ENCODE results near the gene TYMS.
"Not testable (repeated sequence)": the region's sequence is repeated elsewhere in the genome, so short reads cannot be mapped to it uniquely, and the experiment has no call there.

TYMS gene

DNA sequence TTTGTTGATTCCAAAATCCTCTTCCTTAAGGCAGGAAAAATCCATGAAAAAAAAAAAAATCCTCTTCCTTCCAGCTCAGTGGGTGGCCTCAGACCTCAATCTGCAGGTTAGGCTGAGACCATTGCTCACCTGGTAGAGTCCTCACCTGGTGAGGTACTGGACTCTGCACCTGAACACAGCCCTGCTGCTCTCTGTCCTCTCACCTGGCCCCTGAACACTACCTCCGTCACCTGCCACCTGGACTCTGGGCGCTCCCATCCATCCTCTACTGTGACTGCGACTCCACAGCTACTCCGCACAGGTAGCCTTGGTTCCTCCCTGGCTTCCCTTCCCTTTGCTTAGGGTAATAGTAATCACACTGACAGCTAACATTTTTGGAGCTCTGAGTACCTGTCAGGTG, 22.1 kb downstream of the TYMS start:
- no peak for DNase-seq

DNA sequence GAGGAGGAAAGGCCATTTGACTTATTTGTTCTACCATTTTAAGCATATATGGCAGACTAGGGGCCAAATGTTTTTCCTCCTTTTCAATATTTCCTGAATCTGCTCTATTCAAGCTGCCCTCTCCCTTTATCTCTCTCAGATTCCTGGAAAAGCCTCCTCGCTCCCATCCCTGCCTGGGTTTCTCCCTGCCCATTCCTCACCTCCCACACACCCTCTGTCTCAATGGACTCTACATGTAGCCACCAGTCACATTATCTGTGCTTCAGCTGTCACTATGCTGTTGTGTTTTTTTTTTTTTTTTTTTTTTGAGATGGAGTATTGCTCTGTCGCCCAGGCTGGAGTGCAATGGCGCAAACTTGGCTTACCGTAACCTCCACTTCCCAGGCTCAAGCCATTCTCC, 22.9 kb downstream of the TYMS start:
- no peak for DNase-seq

DNA sequence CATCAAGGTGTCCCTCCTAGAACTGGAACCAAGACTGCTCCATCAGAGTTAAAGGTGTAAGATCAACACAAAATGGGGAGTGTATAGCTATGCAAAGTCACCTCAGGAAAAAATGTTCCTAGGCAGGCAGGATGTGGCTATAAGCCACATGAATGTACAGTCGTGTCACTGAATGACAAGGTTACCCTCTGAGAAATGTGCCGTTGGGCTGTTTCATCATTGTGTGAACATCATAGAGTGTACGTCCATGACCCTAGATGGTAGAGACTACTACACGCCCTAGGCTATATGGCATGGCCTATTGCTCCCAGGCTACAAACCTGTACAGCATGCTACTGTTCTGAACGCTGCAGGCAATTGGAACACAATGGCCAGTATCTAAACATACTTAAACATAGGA, 24.5 kb downstream of the TYMS start:
- no peak for DNase-seq

DNA sequence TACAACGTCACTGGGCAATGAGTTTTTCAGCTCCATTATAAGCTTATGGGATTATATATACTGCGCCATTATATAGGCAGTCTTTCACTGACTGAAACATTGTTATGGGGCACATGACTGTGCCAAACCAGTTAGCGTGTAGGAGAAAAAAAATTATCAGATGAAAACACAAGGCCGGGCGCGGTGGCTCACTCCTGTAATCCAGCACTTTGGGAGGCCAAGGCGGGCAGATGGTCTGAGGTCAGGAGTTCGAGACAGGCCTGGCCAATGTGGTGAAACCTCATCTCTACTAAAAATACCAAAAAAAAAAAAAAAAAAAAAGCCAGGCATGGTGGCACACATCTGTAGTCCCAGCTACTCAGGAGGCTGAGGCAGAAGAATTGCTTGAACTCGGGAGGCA, 25.0 kb downstream of the TYMS start:
- DNase-seq, result not testable (repeated sequence)

DNA sequence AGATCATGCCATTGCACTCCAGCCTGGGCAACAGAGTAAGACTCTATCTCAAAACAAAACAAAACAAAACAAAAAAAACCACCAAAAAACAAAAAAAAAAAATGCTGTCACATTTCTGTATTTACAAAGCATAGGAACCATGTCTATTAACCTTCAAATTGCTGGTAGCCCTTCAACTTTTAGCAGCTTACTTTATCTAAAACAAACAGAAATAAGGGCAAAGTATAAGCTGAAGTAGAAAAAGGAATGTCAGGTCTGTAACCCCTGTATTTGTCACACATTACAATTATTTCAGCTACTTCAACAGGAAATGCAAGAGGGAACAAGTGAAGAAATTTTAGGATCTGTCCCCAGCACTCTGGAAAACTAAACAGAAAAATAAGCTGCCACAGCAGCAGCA, 25.4 kb downstream of the TYMS start:
- no peak for DNase-seq

GRCh38 chr18:683531-683930, 26.1 kb downstream of the TYMS start:
- no peak for DNase-seq

DNA sequence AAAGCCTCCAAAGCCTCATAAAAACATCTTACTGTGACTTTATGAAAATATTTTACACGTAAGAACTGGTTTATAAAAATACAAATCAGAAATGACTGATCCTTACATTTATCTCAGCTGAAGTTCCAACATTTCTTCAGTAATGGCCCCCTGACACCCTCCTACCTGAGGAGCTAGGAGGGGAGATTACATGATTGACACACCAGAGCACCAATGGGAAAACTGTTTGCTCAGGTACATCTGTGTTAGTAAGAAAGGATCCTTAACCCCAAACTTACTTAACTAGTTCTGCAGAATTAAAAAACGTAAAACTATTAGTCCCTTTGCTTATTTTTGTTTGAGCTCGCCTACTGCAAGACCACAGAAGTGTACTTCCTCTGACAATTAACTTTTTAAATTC, 28.0 kb downstream of the TYMS start:
- DNase-seq, result no peak

GRCh38 chr18:686339-687111, 29.1 kb downstream of the TYMS start:
- DNase-seq, result no peak

- DNase-seq, result no peak
Observed at GRCh38 chr18:688323-688722, 30.9 kb downstream of the TYMS start.

DNA sequence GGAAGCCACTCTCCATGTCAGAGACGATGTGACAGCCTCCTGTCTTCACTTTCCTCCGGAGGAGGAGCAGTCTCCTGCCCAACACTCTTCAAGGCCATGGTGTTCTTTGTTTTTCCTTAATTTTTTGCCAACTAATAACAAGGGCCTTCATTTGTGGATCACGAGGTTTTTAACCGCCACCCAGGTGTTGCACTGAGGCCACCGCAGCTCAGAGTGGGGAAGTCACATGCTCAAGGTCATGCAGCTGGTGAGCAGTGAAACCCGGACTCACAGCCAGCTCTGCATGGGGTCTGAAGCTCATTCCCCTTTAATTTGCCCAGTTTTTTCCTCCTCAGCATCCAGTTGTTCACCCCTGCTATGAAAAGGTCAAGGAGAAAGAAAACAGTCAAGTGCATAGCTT, 35.4 kb downstream of the TYMS start:
- DNase-seq, result no peak

GRCh38 chr18:693466-694187, 36.2 kb downstream of the TYMS start:
- no peak for DNase-seq

DNA sequence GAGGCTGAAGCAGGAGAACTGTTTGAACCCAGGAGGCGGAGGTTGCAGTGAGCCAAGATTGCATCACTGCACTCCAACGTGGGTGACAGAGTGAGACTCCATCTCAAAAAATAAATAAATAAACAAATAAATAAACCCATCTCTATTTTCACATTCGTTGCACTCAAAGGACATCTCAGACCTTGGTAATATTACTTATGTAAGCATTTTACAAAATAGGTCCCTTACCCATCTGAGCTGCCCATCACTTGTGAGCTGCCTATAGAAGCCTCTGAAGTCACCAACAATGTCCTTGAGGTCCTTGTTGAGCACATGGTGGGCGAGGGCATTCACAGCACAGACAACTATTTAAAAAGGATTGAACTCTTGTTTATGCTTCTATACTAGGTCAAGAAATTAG, 39.6 kb downstream of the TYMS start:
- DNase-seq, result no peak

DNA sequence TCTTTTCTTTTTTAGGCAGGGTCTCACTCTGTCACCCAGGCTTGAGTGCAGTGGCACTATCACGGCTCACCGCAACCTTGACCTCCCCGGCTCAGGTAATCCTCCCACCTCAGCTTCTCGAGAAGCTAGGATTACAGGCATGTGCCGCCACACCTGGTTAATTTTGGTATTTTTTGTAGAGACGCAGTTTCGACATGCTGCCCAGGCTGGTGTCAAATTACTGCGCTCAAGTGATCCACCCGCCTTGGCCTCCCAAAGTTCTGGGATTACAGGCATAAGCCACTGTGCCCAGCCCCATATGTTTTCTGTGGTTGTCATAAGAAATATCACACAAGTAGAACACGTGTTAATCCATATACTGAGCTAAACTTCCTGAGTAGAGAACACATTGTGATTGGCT, 40.3 kb downstream of the TYMS start:
- no peak for DNase-seq

GRCh38 chr18:703213-703967, 45.9 kb downstream of the TYMS start:
- no peak for DNase-seq

DNA sequence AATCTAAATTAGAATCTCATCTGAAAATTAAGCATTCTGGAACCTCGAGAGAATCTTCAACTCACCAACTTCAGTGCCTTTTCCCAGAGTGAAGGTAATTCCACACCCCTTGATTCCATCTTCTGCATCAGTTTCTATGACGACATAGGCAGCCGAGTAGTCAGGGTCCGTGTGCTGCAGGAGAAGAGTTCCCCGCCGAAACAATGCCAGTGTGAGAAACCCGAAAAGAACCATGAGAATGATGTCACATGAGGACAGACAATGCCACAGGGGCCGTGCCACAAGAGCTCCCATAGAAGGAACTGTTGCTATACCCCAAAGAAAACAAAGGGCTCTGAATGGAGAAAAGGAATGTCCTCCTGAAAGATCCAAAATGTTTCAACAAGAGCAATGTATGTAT, 49.0 kb downstream of the TYMS start:
- no peak for DNase-seq

- DNase-seq, result no peak
Observed at GRCh38 chr18:708096-708495, 50.6 kb downstream of the TYMS start.

DNA sequence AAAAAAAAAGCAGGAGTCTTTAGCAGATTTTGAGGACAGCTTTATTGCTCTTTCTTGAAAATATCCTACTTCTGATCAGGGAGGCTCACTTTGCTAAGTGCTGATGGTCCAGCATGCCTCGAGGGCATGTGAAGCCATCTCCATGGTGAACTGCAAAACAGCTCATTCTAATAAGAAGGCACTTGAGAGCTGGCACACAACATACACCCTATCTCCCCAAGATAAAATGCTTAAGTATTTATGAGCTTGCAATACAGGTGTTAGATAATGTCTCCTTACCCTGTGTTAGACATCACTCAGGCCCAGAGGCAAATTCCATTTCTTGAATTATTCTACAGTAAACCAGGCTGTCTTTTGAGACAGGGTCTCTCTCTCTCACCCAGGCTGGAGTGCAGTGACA, 52.3 kb downstream of the TYMS start:
- DNase-seq, result no peak

- DNase-seq, result no peak
Observed at GRCh38 chr18:710418-711300, 53.2 kb downstream of the TYMS start.

DNA sequence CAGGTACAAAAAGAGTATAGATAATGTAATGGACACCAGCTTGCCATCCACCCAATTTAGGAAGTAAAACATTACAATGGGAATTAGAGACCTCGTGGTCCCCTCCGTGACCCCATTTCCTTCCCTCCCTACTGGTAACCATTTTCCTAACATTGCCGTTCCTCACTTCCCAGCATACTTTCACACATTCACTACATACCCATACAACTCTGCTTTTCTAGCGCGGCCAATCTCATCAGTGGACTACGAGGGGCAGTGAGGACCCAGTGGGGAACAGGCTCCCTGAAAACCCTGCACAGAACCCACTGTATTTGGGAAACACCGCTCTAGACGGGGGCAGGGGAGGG, 53.8 kb downstream of the TYMS start:
- DNase-seq, result no peak

- no peak for DNase-seq
Observed at GRCh38 chr18:711657-712400, 54.4 kb downstream of the TYMS start.

- DNase-seq, result peak; percentile 45
Observed at GRCh38 chr18:712401-713134, 55.1 kb downstream of the TYMS start, which contains the start of gene ENOSF1. ENOSF1 (minus strand) TSS chr18:712630; CDS start chr18:712587, 43 bp downstream.

All from T1000 (cell line).